Activated T-helper 17 cell treated with anti-CD3 and anti-CD28 coated beads, Interleukin-2, amount 50 U/mL, for 72 hours (primary cell): ENCODE results near the gene BCOR. TPM values are rescaled to one million over a fixed set of nuclear protein-coding genes. Genes with fewer than 3 reads are reported as not detected.

Source experiments
- ATAC-seq: fragments of 150-1000 bp; cut with Tn5 transposase; replicated peaks from 2 replicates; pipeline ENCODE4 v1.10.0; 2021; ENCODE audit warnings: mild to moderate bottlenecking, moderate library complexity
- H3K27ac Mint-ChIP-seq: one replicate; pipeline ENCODE4 v1.8.0; 2022; ENCODE audit warnings: mixed read lengths
- H3K27me3 Mint-ChIP-seq: one replicate; pipeline ENCODE4 v1.8.0; 2022; ENCODE audit warnings: mixed read lengths
- H3K36me3 Mint-ChIP-seq: one replicate; pipeline ENCODE4 v1.8.0; 2022; ENCODE audit warnings: low read depth, mild to moderate bottlenecking, mixed read lengths
- H3K4me1 Mint-ChIP-seq: one replicate; pipeline ENCODE4 v1.8.0; 2022; ENCODE audit warnings: mixed read lengths
- H3K4me3 Mint-ChIP-seq: one replicate; pipeline ENCODE4 v1.8.0; 2022; ENCODE audit warnings: mild to moderate bottlenecking, mixed read lengths
- H3K9me3 Mint-ChIP-seq: one replicate; pipeline ENCODE4 v1.8.0; 2022; ENCODE audit warnings: mixed read lengths
- total RNA-seq, 2 donors: library from RNA; stranded (reverse); gene quantifications; one replicate each; pipeline ENCODE4 v1.2.3, GENCODE V29; 2022

Gene BCOR
- total RNA-seq, 2 donors from 2014 or later, result 38.9 to 63.2 TPM

- no peaks in the 10 kb centered on the region for H3K27me3 Mint-ChIP-seq
- H3K27ac Mint-ChIP-seq, result peak overlapping the region; percentile 74
- no peaks in the 10 kb centered on the region for H3K36me3 Mint-ChIP-seq
- H3K9me3 Mint-ChIP-seq, result no peaks in the 10 kb centered on the region
- no peaks in the 10 kb centered on the region for H3K4me1 Mint-ChIP-seq
- peak overlapping the region; percentile 84 for H3K4me3 Mint-ChIP-seq
- ATAC-seq, result peak; percentile 38
These were observed 8.3 kb upstream of the BCOR start for GRCh38 chrX:40105835-40106675.

DNA sequence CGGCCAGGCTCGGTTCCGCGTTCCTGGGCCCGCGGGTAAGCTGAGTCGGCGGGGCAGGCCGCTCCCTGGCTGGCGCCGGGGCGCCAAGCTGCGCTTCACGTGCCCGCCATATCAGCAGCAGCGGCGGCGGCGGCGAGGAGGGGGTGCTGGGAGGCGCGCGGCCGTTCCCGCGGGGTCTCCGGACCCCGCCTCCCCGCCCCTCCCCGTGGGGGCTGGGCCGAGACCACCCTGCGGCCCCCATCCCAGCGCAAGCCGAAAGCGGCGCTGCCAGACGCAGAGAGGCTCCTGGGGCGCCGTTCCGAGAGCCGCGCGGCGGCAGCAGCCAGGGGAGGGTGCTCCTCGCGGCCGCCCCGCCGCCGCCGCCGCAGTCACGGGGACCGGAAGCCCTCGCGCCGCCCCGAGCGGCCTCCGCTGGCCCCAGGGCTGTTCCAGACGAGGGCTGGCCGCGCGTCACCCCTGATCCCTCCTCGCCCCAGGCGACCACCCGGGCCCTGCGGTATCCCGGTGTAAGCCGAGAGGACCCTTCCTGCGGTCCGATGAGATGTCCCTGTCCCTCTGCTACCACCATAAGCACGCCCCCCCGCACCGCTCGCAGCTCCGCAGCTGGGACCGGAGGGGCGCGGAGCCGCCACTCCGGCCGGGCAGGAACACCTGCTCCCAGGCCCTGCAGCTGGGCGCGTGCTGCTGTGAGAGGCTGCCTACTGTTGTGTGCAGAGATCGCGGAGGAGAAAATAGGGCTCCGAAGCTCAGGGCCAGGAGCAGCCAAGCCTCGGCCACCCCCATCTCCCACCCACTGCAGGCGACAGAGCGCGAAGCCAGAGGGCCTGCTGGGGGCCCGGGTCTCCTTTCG is 7.5 kb upstream of the BCOR start:
- Mint-ChIP-seq H3K4me1 (no peaks in the 10 kb centered on the region), H3K9me3 (no peaks in the 10 kb centered on the region), H3K27ac (no peak overlapping the region), H3K4me3 (peak overlapping the region; percentile 84), H3K27me3 (no peaks in the 10 kb centered on the region), H3K36me3 (no peaks in the 10 kb centered on the region)
- ATAC-seq, result peak; percentile 53

DNA sequence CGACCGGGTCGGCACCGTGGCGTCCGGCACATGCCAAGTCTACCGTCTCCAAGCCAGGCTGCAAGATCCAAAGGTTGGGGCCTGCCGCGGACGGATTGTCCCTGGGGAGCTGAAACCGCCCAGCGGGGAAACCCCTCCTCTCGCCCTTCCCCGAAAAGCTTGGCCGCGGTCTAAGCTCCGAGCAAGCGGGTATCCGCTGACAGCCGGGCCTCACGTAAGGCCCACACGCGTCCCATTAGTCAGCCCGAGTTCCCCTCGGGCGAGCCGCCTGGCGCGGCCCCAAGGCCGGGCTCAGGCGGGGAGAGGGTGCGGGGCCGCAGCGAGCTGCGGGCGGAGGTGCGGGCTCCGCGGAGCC is 6.8 kb upstream of the BCOR start:
- no peaks in the 10 kb centered on the region for H3K4me1 Mint-ChIP-seq
- peak overlapping the region; percentile 30 for H3K4me3 Mint-ChIP-seq
- peak; percentile 60 for ATAC-seq

DNA sequence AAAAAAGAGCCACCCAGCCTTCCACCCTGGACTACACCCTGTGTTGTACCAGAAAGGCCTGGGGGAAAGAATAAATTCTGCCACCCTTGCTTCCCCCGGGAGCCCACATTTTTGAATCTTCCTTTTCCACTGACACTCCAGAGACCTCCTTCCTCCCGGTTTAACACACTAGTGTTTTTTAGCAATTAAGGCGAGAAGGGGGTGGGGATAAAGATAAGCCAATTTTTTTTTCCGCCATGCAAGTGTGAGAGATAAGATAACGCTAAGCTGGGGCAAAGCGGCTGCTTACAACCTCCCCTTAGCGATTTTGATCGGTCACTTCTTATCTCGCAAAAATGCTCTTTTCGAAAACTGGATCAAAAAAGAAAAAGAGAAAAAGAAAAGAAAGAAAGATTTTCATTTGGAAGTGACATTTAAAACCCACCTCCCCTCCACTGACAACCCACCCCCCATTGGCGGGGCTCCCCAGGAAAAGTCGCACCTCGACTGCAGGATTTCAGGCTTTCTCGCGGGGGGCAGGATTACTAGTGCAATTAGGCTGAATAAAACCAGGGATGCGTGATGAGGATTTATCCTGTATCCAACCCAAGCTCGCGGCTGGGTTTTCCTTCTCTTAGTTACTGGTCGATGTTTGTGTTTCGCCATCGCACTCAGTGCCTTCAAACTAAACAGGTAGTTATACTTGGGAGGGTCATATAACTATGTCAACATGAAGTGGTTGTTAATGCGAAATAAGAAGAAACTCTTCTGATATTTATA is 6.0 kb upstream of the BCOR start:
- Mint-ChIP-seq H3K36me3 (no peaks in the 10 kb centered on the region), H3K4me3 (peak overlapping the region; percentile 30)

More for the DNA sequence above, 6.8 kb upstream of the BCOR start:
- H3K27me3 Mint-ChIP-seq, result no peaks in the 10 kb centered on the region
- H3K27ac Mint-ChIP-seq, result no peak overlapping the region
- H3K9me3 Mint-ChIP-seq, result no peaks in the 10 kb centered on the region
- H3K36me3 Mint-ChIP-seq, result no peaks in the 10 kb centered on the region

DNA sequence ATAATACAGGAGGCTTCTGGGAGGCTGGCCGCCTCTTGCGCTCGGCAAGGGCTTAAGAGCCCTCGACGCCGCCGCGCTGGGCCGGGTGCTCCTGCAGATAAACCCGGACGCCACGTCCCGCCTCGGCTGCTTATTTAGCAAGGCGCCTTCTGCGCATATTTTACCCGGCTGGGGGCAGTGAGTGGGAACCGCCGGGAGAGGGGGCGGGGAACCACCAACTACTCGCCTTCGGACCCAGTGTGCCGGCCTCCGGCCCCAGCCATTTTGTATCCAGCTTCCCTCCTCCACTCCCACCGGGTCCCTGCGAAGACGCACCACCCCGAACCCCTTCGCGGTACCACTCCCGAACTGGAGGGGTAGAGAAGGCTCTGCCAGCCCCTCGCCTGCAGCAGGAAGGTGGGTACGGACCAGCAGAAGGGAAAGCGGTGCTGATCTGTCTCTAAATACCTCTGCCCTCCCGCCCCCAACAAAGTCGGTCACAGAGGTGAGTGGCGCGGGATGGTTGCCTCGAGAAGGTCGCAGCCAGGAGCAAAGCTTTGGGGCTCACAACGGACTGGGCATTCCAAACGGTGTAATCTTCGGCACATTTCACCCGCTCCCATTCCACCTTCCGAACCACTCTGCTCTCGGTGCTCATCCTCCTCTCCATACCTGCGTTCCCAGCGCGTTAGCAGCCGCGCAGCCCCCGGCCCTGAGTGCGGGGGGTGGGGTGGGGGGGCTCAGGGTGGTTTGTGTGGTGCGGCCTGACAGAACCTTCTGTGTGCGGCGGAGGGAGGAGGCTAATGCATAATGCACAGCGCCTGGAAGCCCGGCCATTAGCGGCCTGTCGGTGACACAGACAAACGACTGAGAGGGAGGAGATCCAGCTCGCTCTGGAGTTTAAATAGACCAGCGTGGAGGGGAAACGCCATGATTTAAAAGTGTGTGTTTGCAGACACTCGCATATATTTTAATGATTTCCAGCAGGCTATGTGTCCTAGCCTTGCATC is 4.9 kb upstream of the BCOR start:
- H3K27me3 Mint-ChIP-seq, result no peaks in the 10 kb centered on the region
- no peaks in the 10 kb centered on the region for H3K36me3 Mint-ChIP-seq
- ATAC-seq, result no peak
- no peaks in the 10 kb centered on the region for H3K9me3 Mint-ChIP-seq
- no peak overlapping the region for H3K4me3 Mint-ChIP-seq
- H3K4me1 Mint-ChIP-seq, result no peaks in the 10 kb centered on the region
- H3K27ac Mint-ChIP-seq, result no peak overlapping the region

More for the DNA sequence above, 6.0 kb upstream of the BCOR start:
- ATAC-seq, result no peak
- no peaks in the 10 kb centered on the region for H3K27me3 Mint-ChIP-seq
- H3K4me1 Mint-ChIP-seq, result no peaks in the 10 kb centered on the region
- no peak overlapping the region for H3K27ac Mint-ChIP-seq
- no peaks in the 10 kb centered on the region for H3K9me3 Mint-ChIP-seq

DNA sequence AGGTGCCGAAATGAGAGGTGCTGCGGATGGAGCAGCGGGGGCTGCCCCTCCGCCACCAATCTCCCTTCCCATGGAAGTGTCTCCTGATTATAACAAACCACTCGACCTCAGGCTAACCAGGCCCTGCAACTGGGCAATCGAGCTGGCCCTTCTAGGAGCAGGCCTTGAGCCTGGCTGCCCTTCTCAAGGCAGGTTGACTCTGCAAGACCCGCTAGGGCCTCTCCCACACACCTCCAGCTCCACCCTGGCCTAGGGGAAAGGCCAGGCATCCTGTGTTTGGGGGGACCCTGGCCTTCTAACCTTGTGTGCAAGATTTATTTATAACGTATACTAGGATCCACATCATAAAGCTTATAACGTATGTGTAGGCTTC is 3.7 kb upstream of the BCOR start:
- Mint-ChIP-seq H3K4me3 (no peak overlapping the region), H3K27me3 (no peaks in the 10 kb centered on the region), H3K9me3 (no peaks in the 10 kb centered on the region), H3K27ac (no peak overlapping the region), H3K4me1 (no peaks in the 10 kb centered on the region), H3K36me3 (no peaks in the 10 kb centered on the region)
- ATAC-seq, result no peak

- Mint-ChIP-seq H3K4me3 (no peak overlapping the region), H3K9me3 (no peaks in the 10 kb centered on the region), H3K36me3 (no peaks in the 10 kb centered on the region), H3K27me3 (no peaks in the 10 kb centered on the region), H3K27ac (no peak overlapping the region), H3K4me1 (no peaks in the 10 kb centered on the region)
- ATAC-seq, result no peak
These were observed 3.0 kb upstream of the BCOR start for GRCh38 chrX:40100537-40101429.

- H3K27ac Mint-ChIP-seq, result no peak overlapping the region
- no peaks in the 10 kb centered on the region for H3K4me1 Mint-ChIP-seq
- no peaks in the 10 kb centered on the region for H3K9me3 Mint-ChIP-seq
- H3K4me3 Mint-ChIP-seq, result peak overlapping the region; percentile 73
- H3K27me3 Mint-ChIP-seq, result no peaks in the 10 kb centered on the region
- ATAC-seq, result no peak
- peaks cover 5% of the 10 kb centered on the region for H3K36me3 Mint-ChIP-seq
These were observed 2.4 kb upstream of the BCOR start for GRCh38 chrX:40100141-40100536.

- Mint-ChIP-seq H3K9me3 (no peaks in the 10 kb centered on the region), H3K27ac (no peak overlapping the region), H3K4me1 (no peaks in the 10 kb centered on the region), H3K4me3 (peak overlapping the region; percentile 73), H3K36me3 (peaks cover 13% of the 10 kb centered on the region), H3K27me3 (no peaks in the 10 kb centered on the region)
- ATAC-seq, result peak; percentile 25
These were observed 1.5 kb upstream of the BCOR start for GRCh38 chrX:40099055-40099958.

- no peaks in the 10 kb centered on the region for H3K4me1 Mint-ChIP-seq
- H3K36me3 Mint-ChIP-seq, result peaks cover 21% of the 10 kb centered on the region
- no peaks in the 10 kb centered on the region for H3K9me3 Mint-ChIP-seq
- H3K27ac Mint-ChIP-seq, result no peak overlapping the region
- ATAC-seq, result peak; percentile 22
- H3K27me3 Mint-ChIP-seq, result no peaks in the 10 kb centered on the region
- peak overlapping the region; percentile 73 for H3K4me3 Mint-ChIP-seq
These were observed 701 bp upstream of the BCOR start for GRCh38 chrX:40098264-40099054.

DNA sequence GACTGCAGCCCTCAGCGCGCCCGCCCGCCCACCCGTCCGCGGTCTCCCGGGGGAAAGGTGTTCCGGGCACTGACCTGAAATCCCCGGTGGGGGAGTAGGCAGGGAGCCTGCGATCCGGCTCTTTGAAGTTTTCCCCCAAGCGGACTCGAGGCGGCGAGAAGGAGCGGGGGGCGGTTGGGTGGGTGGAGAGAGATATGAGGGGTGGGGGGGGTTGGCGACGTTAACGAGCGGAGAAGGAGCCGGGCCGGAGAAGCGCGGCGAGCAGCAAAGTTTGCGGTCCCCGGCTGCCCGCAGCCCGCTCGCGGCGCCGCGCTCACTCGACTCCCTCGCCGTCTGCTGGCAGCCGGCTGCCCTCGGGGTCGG is 636 bp downstream of the BCOR start:
- Mint-ChIP-seq H3K27me3 (no peaks in the 10 kb centered on the region), H3K36me3 (peaks cover 34% of the 10 kb centered on the region), H3K4me3 (peak overlapping the region; percentile 96), H3K9me3 (no peaks in the 10 kb centered on the region), H3K4me1 (peaks cover 5% of the 10 kb centered on the region), H3K27ac (no peak overlapping the region)
- ATAC-seq, result peak; percentile 1
